OCI-M1 (cell line): Measurements from ENCODE around the gene BCO2.
"Not testable (repeated sequence)": the region's sequence is repeated elsewhere in the genome, so short reads cannot be mapped to it uniquely, and the experiment has no call there.

Source experiments
- DNase-seq: peaks from one replicate; lab custom pipeline; 2025; lab: John Stamatoyannopoulos, UW

Gene BCO2

GRCh38 chr11:112166562-112166961 is 8.8 kb upstream of the BCO2 start:
- DNase-seq: no peak

DNA sequence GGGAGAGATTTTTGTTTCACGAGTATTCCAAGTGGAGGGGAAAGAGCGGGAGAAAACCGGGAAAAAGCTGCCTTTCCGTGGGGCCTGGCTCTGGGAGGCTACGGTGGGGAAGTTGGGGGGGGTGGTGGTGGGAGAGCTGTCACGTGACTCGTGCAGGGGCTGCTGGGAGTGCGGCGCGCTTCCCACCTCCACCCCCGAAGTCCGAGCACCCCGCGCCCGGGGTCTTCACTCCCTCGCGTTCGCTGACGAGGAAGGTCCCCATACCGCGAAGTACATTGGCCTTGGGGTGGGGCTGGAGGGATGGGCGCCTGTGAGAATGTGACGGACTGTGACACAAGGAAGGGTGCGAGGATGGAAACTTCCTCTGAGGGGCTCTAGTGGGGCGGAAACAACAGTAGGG is 8.2 kb upstream of the BCO2 start, which contains the start of gene TEX12:
TEX12 (plus strand) TSS at position 228 of the 400 bp plus-strand sequence. CDS start 1,897 bp downstream, outside the sequence.
- no peak for DNase-seq

GRCh38 chr11:112172362-112172994 is 2.8 kb upstream of the BCO2 start:
- no peak for DNase-seq

DNA sequence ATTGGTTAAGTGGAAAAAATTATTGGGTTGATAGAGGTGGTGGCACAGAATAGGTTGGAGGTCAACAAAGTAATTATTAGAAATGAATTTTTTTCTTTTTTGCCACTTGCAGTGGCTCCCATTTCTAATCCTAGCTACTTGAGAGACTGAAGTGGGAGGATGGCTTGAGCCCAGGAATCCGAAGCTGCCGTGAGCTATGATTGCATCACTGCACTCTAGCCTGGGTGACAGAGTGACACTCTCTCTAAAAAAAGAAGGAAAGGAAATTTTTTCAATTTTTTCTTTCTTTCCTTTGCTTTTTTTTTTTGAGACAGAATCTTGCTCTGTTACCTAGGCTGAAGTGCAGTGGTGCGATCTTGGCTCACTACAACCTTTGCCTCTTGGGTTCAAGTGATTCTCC is 2.2 kb upstream of the BCO2 start:
- DNase-seq: no peak

GRCh38 chr11:112175599-112175952 is 264 bp downstream of the BCO2 start:
- no peak for DNase-seq

- no peak for DNase-seq
Measured at GRCh38 chr11:112176077-112176476, 765 bp downstream of the BCO2 start.

DNA sequence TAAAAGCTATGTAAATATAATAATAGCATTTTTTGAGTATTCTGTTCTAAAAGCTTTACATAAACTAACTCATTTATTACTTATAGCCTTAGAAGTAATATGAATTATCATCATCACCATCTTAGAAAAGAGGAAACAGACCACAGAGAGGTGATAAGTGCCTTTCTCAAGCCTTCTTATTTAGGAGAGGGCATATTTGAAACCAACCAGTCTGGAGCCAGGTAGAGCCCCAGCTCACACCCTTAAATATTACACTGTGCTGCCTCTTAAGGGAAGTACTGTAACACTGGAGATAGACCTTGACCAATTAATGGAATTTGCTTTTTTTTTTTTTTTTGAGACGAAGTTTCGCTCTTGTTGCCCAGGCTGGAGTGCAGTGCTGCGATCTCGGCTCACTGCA is 2.3 kb downstream of the BCO2 start:
- no peak for DNase-seq

GRCh38 chr11:112178428-112178827 is 3.1 kb downstream of the BCO2 start:
- no peak for DNase-seq

- DNase-seq: peak; percentile 39
Measured at GRCh38 chr11:112178936-112179335, 3.6 kb downstream of the BCO2 start.

DNA sequence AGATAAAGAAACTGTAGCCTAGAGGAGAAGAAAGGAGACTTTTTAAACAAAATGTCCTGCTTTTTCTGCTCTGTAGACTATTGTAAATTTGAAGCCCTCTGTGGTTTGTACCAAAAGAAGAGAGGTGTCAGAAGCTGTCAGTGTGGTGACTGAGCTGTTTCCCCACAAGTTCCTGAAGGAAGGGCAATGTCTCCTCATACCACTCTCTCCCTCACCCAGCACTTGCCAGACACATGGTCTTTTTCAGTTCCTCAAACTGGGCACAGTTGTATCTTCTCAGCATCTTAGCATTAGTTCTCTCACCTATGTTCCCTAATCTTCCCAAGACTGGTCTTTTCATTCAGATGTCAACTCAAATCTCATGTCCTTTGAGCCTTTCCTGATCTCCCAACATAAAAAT is 4.3 kb downstream of the BCO2 start:
- no peak for DNase-seq

GRCh38 chr11:112182867-112183266 is 7.6 kb downstream of the BCO2 start:
- no peak for DNase-seq

- no peak for DNase-seq
Measured at GRCh38 chr11:112185883-112186282, 10.6 kb downstream of the BCO2 start.

DNA sequence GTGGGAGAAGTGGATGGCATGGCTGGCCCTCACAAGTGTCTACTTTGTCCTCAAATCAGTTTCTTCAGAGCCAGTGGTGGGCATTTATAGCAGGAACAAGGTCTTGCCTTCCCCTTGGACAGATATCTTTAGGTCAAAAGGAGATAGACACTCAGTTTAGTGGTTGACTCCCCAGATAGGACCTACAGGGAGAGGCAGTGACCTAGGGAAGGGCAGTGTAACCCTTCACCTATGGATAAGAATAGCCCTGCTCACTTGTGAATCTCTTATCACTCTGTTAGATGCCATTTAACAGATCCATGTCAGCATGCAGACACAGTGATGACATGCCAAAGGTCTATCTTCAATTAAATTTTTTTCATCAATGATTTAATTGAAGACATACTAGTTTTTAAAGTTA is 11.0 kb downstream of the BCO2 start:
- no peak for DNase-seq

GRCh38 chr11:112195113-112195512 is 19.8 kb downstream of the BCO2 start:
- not testable (repeated sequence) for DNase-seq

DNA sequence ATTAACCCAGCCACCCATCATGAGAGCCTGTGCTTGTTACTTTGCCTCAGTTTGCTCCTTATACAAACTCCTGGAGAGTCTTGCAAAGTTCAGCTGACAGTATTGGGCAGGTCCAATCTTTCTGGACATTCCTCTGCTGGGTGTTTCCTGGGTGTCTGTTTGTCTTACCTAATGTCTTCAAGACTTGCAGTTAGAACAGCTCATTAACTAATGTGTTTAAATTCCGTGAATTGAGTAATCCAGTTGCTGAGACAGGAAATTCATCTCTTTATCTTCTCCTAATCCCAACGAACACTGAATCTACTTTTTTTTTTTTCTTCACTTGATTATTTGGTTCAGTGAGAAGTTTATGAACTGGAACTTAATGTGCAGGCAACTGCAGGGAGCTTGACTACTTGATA is 20.6 kb downstream of the BCO2 start:
- no peak for DNase-seq

- no peak for DNase-seq
Measured at GRCh38 chr11:112196519-112197087, 21.3 kb downstream of the BCO2 start.

- DNase-seq: not testable (repeated sequence)
Measured at GRCh38 chr11:112199101-112199500, 23.8 kb downstream of the BCO2 start.

GRCh38 chr11:112200252-112200651 is 24.9 kb downstream of the BCO2 start:
- DNase-seq: peak; percentile 45

GRCh38 chr11:112206071-112206470 is 30.8 kb downstream of the BCO2 start:
- no peak for DNase-seq

GRCh38 chr11:112210890-112211289 is 35.6 kb downstream of the BCO2 start:
- no peak for DNase-seq

- DNase-seq: no peak
Measured at GRCh38 chr11:112211536-112211935, 36.2 kb downstream of the BCO2 start.

GRCh38 chr11:112212290-112212689 is 37.0 kb downstream of the BCO2 start:
- DNase-seq: no peak

- peak; percentile 33 for DNase-seq
Measured at GRCh38 chr11:112212710-112213109, 37.4 kb downstream of the BCO2 start.

DNA sequence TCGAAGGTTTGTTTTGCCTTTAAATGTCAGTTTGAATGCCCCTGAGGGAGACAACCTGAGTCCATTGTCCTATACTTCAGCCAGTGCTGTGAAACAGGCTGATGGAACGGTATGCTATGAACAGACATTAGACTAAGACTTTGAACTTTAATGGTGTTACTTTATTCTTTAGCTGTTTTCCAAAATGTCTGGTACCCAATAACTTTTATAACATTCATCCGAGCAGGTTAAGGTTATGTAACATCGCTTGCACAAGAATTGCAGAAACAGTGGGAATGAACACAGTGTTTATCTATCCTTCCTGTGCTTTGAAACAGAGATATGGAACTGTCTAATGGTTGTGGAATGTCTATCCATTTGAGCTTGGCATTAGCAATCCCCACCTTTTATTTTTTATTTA is 38.4 kb downstream of the BCO2 start:
- no peak for DNase-seq
